ENCODE data around the gene BGN. TPM values are rescaled to one million over a fixed set of nuclear protein-coding genes. Genes with fewer than 3 reads are reported as not detected.

BGN gene
- total RNA-seq, 1 experiment from 2014 or later = 0.37 TPM

DNA sequence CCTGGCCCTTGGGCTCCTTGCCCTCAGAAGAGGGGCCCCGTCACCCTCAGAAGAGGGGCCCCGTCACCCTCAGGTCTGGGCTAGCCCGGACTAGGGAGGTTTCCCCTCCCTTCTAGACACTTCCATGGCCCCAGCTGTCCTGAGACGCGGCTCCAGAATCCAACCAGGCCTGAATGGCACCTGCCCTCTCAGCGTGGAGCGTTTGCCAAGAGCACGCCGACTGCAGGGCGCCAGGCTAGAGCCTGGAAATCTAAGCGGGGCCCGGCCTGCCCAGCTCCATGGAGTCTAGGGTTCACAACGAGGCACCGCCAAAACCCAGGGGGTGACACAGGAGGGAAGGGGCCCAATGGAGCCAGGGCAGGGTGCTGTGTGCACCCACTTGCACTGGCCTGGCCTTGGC lies 14.8 kb downstream of the BGN start:
- H2AFZ ChIP-seq (ENCODE audit: low read depth, low read length, poor library complexity, severe bottlenecking) = no peak overlapping the region
- no peak overlapping the region for H3K4me2 ChIP-seq (ENCODE audit: low read length)
- ATAC-seq (no peak), DNase-seq (ENCODE audit: low read depth, low spot score) (no peak)
- no TSS peak for BruUV-seq (replicated peaks)
- no peaks in the 10 kb centered on the region for H3K36me3 ChIP-seq (ENCODE audit: control insufficient read depth in 1 of 2, insufficient read depth in 2 of 2, low read length in 2 of 2)
- H3K27me3 ChIP-seq (ENCODE audit: insufficient read depth, low read length) = no peaks in the 10 kb centered on the region
- no peaks in the 10 kb centered on the region for H3K9me3 ChIP-seq (ENCODE audit: control insufficient read depth in 1 of 2, insufficient read depth in 1 of 2, low read depth in 1 of 2, low read length in 2 of 2)
- ChIA-PET RAD21 (ENCODE audit: low non-redundant PET in 1 of 2, low total read pairs in 2 of 2, uncharacterized antibody in 2 of 2, unreplicated experiment in 2 of 2) (no interaction called here), POLR2A (no interaction called here), CTCF (no interaction called here)
- no peak overlapping the region for H3K27ac ChIP-seq (ENCODE audit: low read depth, low read length)
- no peak overlapping the region for H3K9ac ChIP-seq (ENCODE audit: low read length)
- TF ChIP-seq ZNF274 (IDR thresholded peaks at IDR 0.05; ENCODE audit: low read depth, low read length) (no peak), CTCF (IDR thresholded peaks at IDR 0.05 in 2 of 3, conservative IDR thresholded peaks at IDR 0.05 in 1 of 3; ENCODE audit: borderline replicate concordance in 1 of 3, insufficient read depth in 1 of 3, low read depth in 2 of 3, low read length in 2 of 3) (no peak), SIN3A (IDR thresholded peaks at IDR 0.05; ENCODE audit: low read depth) (no peak), EGR1 (IDR thresholded peaks at IDR 0.05; ENCODE audit: low read depth) (no peak), ELF1 (IDR thresholded peaks at IDR 0.05; ENCODE audit: borderline replicate concordance, low read depth) (no peak), ZFX (IDR thresholded peaks at IDR 0.05) (no peak), ATF3 (IDR thresholded peaks at IDR 0.05) (no peak), REST (IDR thresholded peaks at IDR 0.05; ENCODE audit: low read depth) (no peak), EZH2phosphoT487 (IDR thresholded peaks at IDR 0.05; ENCODE audit: borderline replicate concordance) (no peak), POLR2AphosphoS5 (IDR thresholded peaks at IDR 0.05; ENCODE audit: low read depth, low read length) (no peak), TCF7L2 (IDR thresholded peaks at IDR 0.05; ENCODE audit: borderline replicate concordance, extremely low read depth, insufficient read depth, insufficient read length) (no peak)
- intact Hi-C loops (cut with micrococcal nuclease) = loop anchor here (10.0 kb wide), 1 partner anchor 475 kb away; no protein-coding TSS in a partner anchor
- no peaks in the 10 kb centered on the region for H3K79me2 ChIP-seq (ENCODE audit: insufficient read depth, low read length)
- H4K20me1 ChIP-seq (ENCODE audit: insufficient read depth) = no peaks in the 10 kb centered on the region
- H3K9me2 ChIP-seq (ENCODE audit: insufficient read depth) = no peaks in the 10 kb centered on the region
- H3K4me1 ChIP-seq (ENCODE audit: control insufficient read depth in 1 of 2, insufficient read depth in 2 of 2, low read length in 2 of 2) = peaks cover 0 to 5% of the 10 kb centered on the region in 2 experiments; a peak in 1 of 4 replicates
- H3K4me3 ChIP-seq (replicated peaks in 1 of 2; ENCODE audit: low read depth in 1 of 2, low read length in 2 of 2) = no peak overlapping the region

Measured in HCT116 (cell line).